Trophoblast cell (in vitro differentiated cells and primary cell): Measurements from ENCODE around the gene KCNJ6.
A peak's percentile ranks its signal among the peaks of the same experiment; 100 is the strongest.

ENCODE experiments used
- DNase-seq, 2 donors: peaks; one replicate each; pipeline ENCODE4 v3.0.0-alpha.2; 2016
- H2AFZ ChIP-seq: 2 replicates; pipeline ENCODE4 v1.6.1; 2013; ENCODE audit warnings: low read length, moderate library complexity, mild to moderate bottlenecking; ENCODE audit not compliant: insufficient read depth, poor library complexity
- H2AK5ac ChIP-seq: 2 replicates; pipeline ENCODE4 v1.6.1; 2013; ENCODE audit warnings: mild to moderate bottlenecking, low read length
- H2BK120ac ChIP-seq: 2 replicates; pipeline ENCODE4 v1.6.1; 2013; ENCODE audit warnings: low read length, mild to moderate bottlenecking, moderate library complexity; ENCODE audit not compliant: insufficient read depth, poor library complexity
- H2BK12ac ChIP-seq: 2 replicates; pipeline ENCODE4 v1.6.1; 2013; ENCODE audit warnings: mild to moderate bottlenecking, low read length, moderate library complexity
- H2BK5ac ChIP-seq: 2 replicates; pipeline ENCODE4 v1.6.1; 2013; ENCODE audit warnings: low read length, low read depth, moderate library complexity, mild to moderate bottlenecking; ENCODE audit not compliant: poor library complexity
- H3K14ac ChIP-seq: 2 replicates; pipeline ENCODE4 v1.6.1; 2013; ENCODE audit warnings: mild to moderate bottlenecking, low read length
- H3K18ac ChIP-seq: 2 replicates; pipeline ENCODE4 v1.6.1; 2013; ENCODE audit warnings: mild to moderate bottlenecking, low read length
- H3K23ac ChIP-seq: 2 replicates; pipeline ENCODE4 v1.6.1; 2013; ENCODE audit warnings: low read length
- H3K27ac ChIP-seq: 2 replicates; pipeline ENCODE4 v1.5.1; 2013; ENCODE audit warnings: low read depth, mild to moderate bottlenecking, inconsistent platforms, low read length, moderate library complexity
- H3K27me3 ChIP-seq: 2 replicates; pipeline ENCODE4 v1.6.1; 2013; ENCODE audit warnings: inconsistent platforms, mild to moderate bottlenecking, low read length, moderate library complexity; ENCODE audit not compliant: insufficient read depth
- H3K36me3 ChIP-seq, 2 experiments: 1 replicate in 1 of 2; 2 replicates in 1 of 2; pipeline ENCODE4 v1.6.1; 2013; ENCODE audit warnings: low read length in 2 of 2, mild to moderate bottlenecking in 2 of 2, moderate library complexity in 1 of 2; ENCODE audit not compliant: insufficient read depth in 2 of 2, control insufficient read depth in 1 of 2
- H3K4ac ChIP-seq: 2 replicates; pipeline ENCODE4 v1.6.1; 2013; ENCODE audit warnings: low read depth, mild to moderate bottlenecking, low read length, moderate library complexity
- H3K4me1 ChIP-seq, 2 experiments: 1 replicate in 1 of 2; 2 replicates in 1 of 2; pipeline ENCODE4 v1.6.1; 2013; ENCODE audit warnings: low read length in 2 of 2, mild to moderate bottlenecking in 2 of 2, moderate library complexity in 1 of 2; ENCODE audit not compliant: insufficient read depth in 2 of 2, control insufficient read depth in 1 of 2
- H3K4me2 ChIP-seq: 2 replicates; pipeline ENCODE4 v1.6.1; 2013; ENCODE audit warnings: inconsistent platforms, mild to moderate bottlenecking, low read length, moderate library complexity
- H3K4me3 ChIP-seq: 2 replicates; pipeline ENCODE4 v1.5.1; 2013; ENCODE audit warnings: mild to moderate bottlenecking, low read depth, low read length, inconsistent platforms
- H3K79me1 ChIP-seq: one replicate; pipeline ENCODE4 v1.6.1; 2013; ENCODE audit warnings: low read length
- H3K79me2 ChIP-seq: 2 replicates; pipeline ENCODE4 v1.6.1; 2013; ENCODE audit warnings: low read length, mild to moderate bottlenecking; ENCODE audit not compliant: control insufficient read depth, insufficient read depth, poor library complexity
- H3K9ac ChIP-seq: 2 replicates; pipeline ENCODE4 v1.6.1; 2013; ENCODE audit warnings: mild to moderate bottlenecking, low read length
- H3K9me3 ChIP-seq: 2 replicates; pipeline ENCODE4 v1.6.1; 2013; ENCODE audit warnings: low read depth, mild to moderate bottlenecking, control low read depth, inconsistent platforms, low read length; ENCODE audit not compliant: insufficient read depth
- H4K12ac ChIP-seq: 2 replicates; pipeline ENCODE4 v1.6.1; 2013; ENCODE audit warnings: low read depth, mild to moderate bottlenecking, low read length, moderate library complexity
- H4K8ac ChIP-seq: 2 replicates; pipeline ENCODE4 v1.6.1; 2013; ENCODE audit warnings: low read depth, mild to moderate bottlenecking, low read length, moderate library complexity
- H4K91ac ChIP-seq: one replicate; pipeline ENCODE4 v1.6.1; 2013; ENCODE audit warnings: low read depth, mild to moderate bottlenecking, low read length, moderate library complexity
- WGBS: extraction: QIAGEN DNeasy Blood & Tissue Kit; methylation state at CpG from one replicate; pipeline ENCODE4 v1.1.7; 2013; ENCODE audit warnings: missing lambda C conversion rate; ENCODE audit not compliant: insufficient read length, insufficient coverage; ENCODE audit errors: extremely low coverage; 5-methylcytosine and 5-hydroxymethylcytosine counted together

The KCNJ6 gene

DNA sequence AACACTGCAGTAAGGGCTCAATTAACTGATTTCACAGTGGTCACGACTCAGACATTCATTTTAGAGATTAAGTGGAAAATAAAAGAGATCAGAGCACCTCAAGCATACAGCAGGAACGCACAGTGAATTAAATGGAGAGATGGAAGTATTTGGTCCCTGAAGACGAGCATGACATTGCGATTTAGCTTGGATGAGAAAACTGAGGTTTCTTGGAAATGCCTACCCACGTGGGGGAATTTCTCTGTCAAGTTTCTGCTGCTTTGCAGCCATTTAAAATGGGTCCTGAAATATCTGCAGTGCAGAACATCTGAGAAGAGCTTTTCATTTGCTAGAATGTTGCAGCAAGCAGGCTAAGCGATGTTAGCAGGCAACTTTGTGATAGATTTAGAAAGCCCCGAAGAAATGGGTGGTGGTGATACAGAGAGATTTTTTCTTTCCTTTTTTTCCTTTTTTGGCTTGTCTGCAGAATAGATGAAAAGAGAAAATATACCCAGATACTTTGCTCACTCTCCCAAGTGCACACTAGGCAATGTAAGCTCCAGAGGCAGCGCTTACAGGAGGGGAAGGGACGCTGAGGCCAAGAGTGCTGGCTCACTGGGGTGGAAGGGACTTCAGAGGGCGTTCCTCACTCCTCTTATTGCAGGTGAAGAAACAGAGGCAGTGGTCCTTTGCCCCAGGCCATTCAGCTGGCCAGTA is 258.0 kb downstream of the KCNJ6 start:
- no peak overlapping the region for H3K14ac ChIP-seq
- no peaks in the 10 kb centered on the region for H3K79me1 ChIP-seq
- no peak overlapping the region for H2AFZ ChIP-seq
- WGBS, result no CpG with 5 or more reads among the region's 10 CpGs
- H3K36me3 ChIP-seq, result no peaks in the 10 kb centered on the region
- no peak overlapping the region for H3K4ac ChIP-seq
- no peaks in the 10 kb centered on the region for H3K79me2 ChIP-seq
- no peak overlapping the region for H3K23ac ChIP-seq
- H2AK5ac ChIP-seq, result no peak overlapping the region
- peaks cover 4% of the 10 kb centered on the region for H3K9me3 ChIP-seq
- H3K4me2 ChIP-seq, result no peak overlapping the region
- no peak overlapping the region for H2BK12ac ChIP-seq
- no peak overlapping the region for H4K8ac ChIP-seq
- no peak overlapping the region for H3K9ac ChIP-seq
- no peaks in the 10 kb centered on the region for H3K4me1 ChIP-seq
- H3K4me3 ChIP-seq, result no peak overlapping the region
- H4K12ac ChIP-seq, result no peak overlapping the region
- no peak for DNase-seq
- no peak overlapping the region for H3K27ac ChIP-seq
- no peaks in the 10 kb centered on the region for H3K27me3 ChIP-seq
- no peak overlapping the region for H4K91ac ChIP-seq
- no peak overlapping the region for H2BK120ac ChIP-seq
- H2BK5ac ChIP-seq, result no peak overlapping the region
- H3K18ac ChIP-seq, result no peak overlapping the region

DNA sequence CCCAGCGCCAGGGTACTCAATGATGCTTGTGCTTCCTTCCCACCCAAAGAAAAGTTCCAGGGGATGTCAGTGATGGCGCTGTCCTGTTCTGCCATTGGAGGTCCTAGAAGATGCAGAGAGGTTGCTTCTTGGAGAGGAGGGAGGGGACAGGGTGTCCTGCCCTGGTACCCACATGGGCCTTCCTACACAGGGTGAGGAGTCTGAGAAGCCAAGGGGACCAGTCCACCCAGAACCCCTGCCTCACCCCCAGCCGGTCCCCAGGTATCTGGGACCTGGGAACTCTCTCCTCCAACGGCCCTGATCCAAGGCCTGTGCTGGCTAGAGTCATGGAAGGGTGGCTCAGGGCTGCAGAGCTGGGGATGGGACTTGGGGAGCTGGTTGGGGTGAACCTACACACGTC is 259.4 kb downstream of the KCNJ6 start:
- H3K18ac ChIP-seq, result no peak overlapping the region
- DNase-seq, result no peak
- no peaks in the 10 kb centered on the region for H3K27me3 ChIP-seq
- H3K4me2 ChIP-seq, result no peak overlapping the region
- H2BK12ac ChIP-seq, result no peak overlapping the region
- no peaks in the 10 kb centered on the region for H3K79me2 ChIP-seq
- no peak overlapping the region for H2AFZ ChIP-seq
- H3K23ac ChIP-seq, result no peak overlapping the region
- no peak overlapping the region for H3K4ac ChIP-seq
- H3K14ac ChIP-seq, result no peak overlapping the region
- no peak overlapping the region for H4K91ac ChIP-seq
- no peaks in the 10 kb centered on the region for H3K79me1 ChIP-seq
- no peak overlapping the region for H4K8ac ChIP-seq
- no CpG with 5 or more reads among the region's 5 CpGs for whole genome bisulfite sequencing
- H4K12ac ChIP-seq, result no peak overlapping the region
- H3K9ac ChIP-seq, result no peak overlapping the region
- H3K27ac ChIP-seq, result no peak overlapping the region
- H2BK5ac ChIP-seq, result no peak overlapping the region
- no peaks in the 10 kb centered on the region for H3K4me1 ChIP-seq
- peaks cover 4% of the 10 kb centered on the region for H3K9me3 ChIP-seq
- no peaks in the 10 kb centered on the region for H3K36me3 ChIP-seq
- H3K4me3 ChIP-seq, result no peak overlapping the region
- H2AK5ac ChIP-seq, result no peak overlapping the region
- no peak overlapping the region for H2BK120ac ChIP-seq

DNA sequence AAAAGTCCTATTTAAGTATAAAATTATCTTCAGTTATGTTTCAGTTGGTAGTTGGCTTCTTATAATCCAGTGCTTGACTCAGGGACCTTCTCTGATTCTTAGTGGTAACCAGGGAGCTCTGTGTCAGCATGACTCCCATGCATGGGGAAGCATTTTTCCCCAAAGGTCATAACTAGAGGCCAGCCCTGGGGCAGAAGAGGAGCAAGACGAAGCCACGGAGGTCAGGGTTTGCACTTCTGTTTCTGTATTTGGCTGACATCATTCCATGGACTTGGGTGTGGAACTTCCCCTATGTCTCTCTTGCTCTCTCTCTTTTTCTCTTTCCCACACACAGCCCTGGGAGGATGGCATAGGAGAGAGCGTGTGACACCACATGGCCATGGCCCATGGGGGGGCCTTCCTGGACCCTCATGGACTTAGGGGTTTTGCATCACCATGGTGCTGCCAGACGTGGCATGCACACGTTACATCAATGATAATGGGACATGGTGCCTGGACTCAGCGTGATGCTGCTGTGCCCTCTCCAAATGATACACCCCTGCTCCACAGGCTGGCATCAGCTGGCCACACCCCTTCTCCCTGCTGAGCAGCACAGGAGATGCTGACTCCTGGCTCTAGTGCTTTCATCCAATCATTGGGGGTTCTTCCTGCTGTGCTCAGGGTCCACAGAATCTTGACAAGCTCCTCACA is 260.5 kb downstream of the KCNJ6 start:
- H3K9ac ChIP-seq, result no peak overlapping the region
- H3K27me3 ChIP-seq, result no peaks in the 10 kb centered on the region
- no peak overlapping the region for H4K8ac ChIP-seq
- no peaks in the 10 kb centered on the region for H3K79me1 ChIP-seq
- H4K91ac ChIP-seq, result no peak overlapping the region
- no peak overlapping the region for H3K27ac ChIP-seq
- no peak overlapping the region for H2BK120ac ChIP-seq
- no peak overlapping the region for H3K4me2 ChIP-seq
- WGBS, result no CpG with 5 or more reads among the region's 6 CpGs
- no peak overlapping the region for H3K23ac ChIP-seq
- no peaks in the 10 kb centered on the region for H3K36me3 ChIP-seq
- H2BK12ac ChIP-seq, result no peak overlapping the region
- H3K4ac ChIP-seq, result no peak overlapping the region
- H3K79me2 ChIP-seq, result no peaks in the 10 kb centered on the region
- no peak overlapping the region for H3K14ac ChIP-seq
- H2BK5ac ChIP-seq, result no peak overlapping the region
- H3K18ac ChIP-seq, result no peak overlapping the region
- H3K9me3 ChIP-seq, result peaks cover 4% of the 10 kb centered on the region
- no peak overlapping the region for H3K4me3 ChIP-seq
- no peak overlapping the region for H2AK5ac ChIP-seq
- no peak overlapping the region for H2AFZ ChIP-seq
- no peaks in the 10 kb centered on the region for H3K4me1 ChIP-seq
- peak in 1 of 2 donors; percentile 28 for DNase-seq
- no peak overlapping the region for H4K12ac ChIP-seq

DNA sequence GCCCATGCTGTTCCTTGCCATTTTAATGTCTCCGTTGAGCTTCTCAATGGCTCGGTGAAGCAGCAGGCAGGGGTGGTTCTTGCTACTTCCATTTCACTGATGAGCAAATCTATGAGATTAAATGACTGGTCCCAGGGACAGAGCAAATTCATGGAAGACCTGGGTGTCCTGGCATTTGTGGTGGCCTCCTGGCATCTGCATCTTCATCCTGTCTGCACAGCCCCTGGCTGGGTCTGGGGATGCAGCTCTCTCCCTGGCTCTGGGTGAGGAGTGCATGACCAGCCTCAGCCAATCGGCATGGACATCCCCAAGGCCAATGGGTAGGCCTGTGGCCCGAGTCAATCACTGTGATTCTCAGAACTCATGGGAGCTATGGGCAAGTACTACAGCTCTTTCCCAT is 261.7 kb downstream of the KCNJ6 start:
- no peaks in the 10 kb centered on the region for H3K36me3 ChIP-seq
- WGBS, result no CpG with 5 or more reads among the region's 4 CpGs
- peaks cover 2% of the 10 kb centered on the region for H3K9me3 ChIP-seq
- H3K14ac ChIP-seq, result no peak overlapping the region
- no peak for DNase-seq
- H3K27me3 ChIP-seq, result no peaks in the 10 kb centered on the region
- H2BK120ac ChIP-seq, result no peak overlapping the region
- H3K9ac ChIP-seq, result no peak overlapping the region
- H3K4me1 ChIP-seq, result no peaks in the 10 kb centered on the region
- no peaks in the 10 kb centered on the region for H3K79me2 ChIP-seq
- no peak overlapping the region for H2AK5ac ChIP-seq
- H4K12ac ChIP-seq, result no peak overlapping the region
- H3K4me3 ChIP-seq, result no peak overlapping the region
- H2AFZ ChIP-seq, result no peak overlapping the region
- no peak overlapping the region for H3K27ac ChIP-seq
- no peak overlapping the region for H2BK5ac ChIP-seq
- no peak overlapping the region for H3K4me2 ChIP-seq
- H3K4ac ChIP-seq, result no peak overlapping the region
- no peaks in the 10 kb centered on the region for H3K79me1 ChIP-seq
- H2BK12ac ChIP-seq, result no peak overlapping the region
- no peak overlapping the region for H3K18ac ChIP-seq
- H4K8ac ChIP-seq, result no peak overlapping the region
- H3K23ac ChIP-seq, result no peak overlapping the region
- H4K91ac ChIP-seq, result no peak overlapping the region
